ENCODE data around the gene MARF1.

The MARF1 gene

DNA sequence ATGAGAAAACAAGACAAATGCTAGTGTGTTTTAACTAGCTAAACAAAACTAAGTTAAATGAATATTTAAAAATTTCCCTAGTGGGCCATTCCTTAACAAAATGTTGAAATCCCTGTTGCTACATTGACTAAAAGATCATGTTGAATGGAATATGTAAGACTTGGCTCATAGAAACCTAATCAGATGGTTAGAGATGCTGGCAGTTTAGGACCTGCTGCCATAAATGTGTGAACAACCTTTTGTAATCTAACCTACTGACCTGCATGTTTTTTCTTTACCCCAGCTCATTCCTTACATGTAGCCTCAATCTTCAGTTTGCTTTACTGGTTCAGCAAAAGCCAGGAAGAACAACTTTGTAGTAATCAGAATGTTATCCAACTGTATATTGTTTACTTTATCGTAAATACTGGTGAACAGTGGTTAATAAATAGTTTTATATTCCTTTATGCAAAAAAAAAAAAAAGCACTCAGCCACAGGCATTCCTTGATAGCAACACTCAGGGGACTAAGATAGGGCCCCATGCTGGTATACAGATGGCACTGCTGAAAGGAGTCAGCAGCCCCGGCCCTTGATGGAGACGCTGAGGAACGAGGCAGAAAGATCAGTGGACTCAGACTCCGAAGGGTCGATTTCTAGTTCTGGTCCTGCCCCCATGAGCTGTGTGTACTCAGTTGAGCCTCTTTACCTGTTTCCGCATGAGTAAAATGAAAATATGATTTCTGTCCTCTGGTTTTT, 78.2 kb downstream of the MARF1 start:
- Histone ChIP-seq H3K27me3 (no peaks in the 10 kb centered on the region), H3K9me3 (no peaks in the 10 kb centered on the region), H3K4me3 (no peak overlapping the region), H3K27ac (no peak overlapping the region), H3K36me3 (peaks cover 4 to 15% (median 6%) of the 10 kb centered on the region in 3 donors), H3K4me1 (no peaks in the 10 kb centered on the region)
- no peak for DNase-seq
- TF ChIP-seq, protein P1, sequence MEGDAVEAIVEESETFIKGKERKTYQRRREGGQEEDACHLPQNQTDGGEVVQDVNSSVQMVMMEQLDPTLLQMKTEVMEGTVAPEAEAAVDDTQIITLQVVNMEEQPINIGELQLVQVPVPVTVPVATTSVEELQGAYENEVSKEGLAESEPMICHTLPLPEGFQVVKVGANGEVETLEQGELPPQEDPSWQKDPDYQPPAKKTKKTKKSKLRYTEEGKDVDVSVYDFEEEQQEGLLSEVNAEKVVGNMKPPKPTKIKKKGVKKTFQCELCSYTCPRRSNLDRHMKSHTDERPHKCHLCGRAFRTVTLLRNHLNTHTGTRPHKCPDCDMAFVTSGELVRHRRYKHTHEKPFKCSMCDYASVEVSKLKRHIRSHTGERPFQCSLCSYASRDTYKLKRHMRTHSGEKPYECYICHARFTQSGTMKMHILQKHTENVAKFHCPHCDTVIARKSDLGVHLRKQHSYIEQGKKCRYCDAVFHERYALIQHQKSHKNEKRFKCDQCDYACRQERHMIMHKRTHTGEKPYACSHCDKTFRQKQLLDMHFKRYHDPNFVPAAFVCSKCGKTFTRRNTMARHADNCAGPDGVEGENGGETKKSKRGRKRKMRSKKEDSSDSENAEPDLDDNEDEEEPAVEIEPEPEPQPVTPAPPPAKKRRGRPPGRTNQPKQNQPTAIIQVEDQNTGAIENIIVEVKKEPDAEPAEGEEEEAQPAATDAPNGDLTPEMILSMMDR (IDR thresholded peaks at IDR 0.05), result no peak
- intact Hi-C loops (cut with DNase I; ENCODE audit: low total_unique reads), result no loop called here

DNA sequence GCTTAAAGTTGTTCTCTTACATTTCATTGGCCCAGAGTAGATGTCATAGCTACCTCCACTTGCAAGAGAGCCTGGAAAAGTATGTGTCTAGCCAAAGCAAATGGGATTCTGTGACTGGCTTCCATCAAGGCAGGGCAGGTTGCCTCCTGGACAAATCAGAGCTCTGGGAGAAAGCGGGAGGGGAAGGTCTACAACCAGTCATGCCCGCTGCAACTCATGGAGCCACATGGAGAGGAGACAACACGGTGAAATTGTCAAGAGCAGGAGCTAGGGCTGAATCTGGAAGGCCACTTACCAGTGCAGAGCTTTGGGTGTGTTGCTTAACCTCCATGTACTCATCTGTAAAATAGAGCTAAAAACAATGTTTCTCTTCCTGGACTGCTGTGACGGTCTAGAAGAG, 83.8 kb downstream of the MARF1 start:
- intact Hi-C loops (cut with DNase I; ENCODE audit: low total_unique reads), result no loop called here
- Histone ChIP-seq H3K36me3 (no peaks in the 10 kb centered on the region), H3K4me1 (no peaks in the 10 kb centered on the region), H3K27me3 (no peaks in the 10 kb centered on the region), H3K4me3 (no peak overlapping the region), H3K27ac (no peak overlapping the region), H3K9me3 (no peaks in the 10 kb centered on the region)
- TF ChIP-seq, protein P1 (IDR thresholded peaks at IDR 0.05), result no peak
- DNase-seq, result no peak

- Histone ChIP-seq H3K9me3 (no peaks in the 10 kb centered on the region), H3K36me3 (no peaks in the 10 kb centered on the region), H3K4me3 (no peak overlapping the region), H3K4me1 (no peaks in the 10 kb centered on the region), H3K27ac (no peak overlapping the region), H3K27me3 (no peaks in the 10 kb centered on the region)
- intact Hi-C loops (cut with DNase I; ENCODE audit: low total_unique reads), result no loop called here
- no peak for DNase-seq
- TF ChIP-seq, protein P1 (IDR thresholded peaks at IDR 0.05), result no peak
These were observed 85.7 kb downstream of the MARF1 start for GRCh38 chr16:15557258-15557657.

GRCh38 chr16:15556130-15556529, 86.8 kb downstream of the MARF1 start:
- H3K27me3 ChIP-seq, result no peaks in the 10 kb centered on the region
- H3K9me3 ChIP-seq, result no peaks in the 10 kb centered on the region
- H3K27ac ChIP-seq, result no peak overlapping the region
- no peak overlapping the region for H3K4me3 ChIP-seq
- H3K4me1 ChIP-seq, result peaks cover 0 to 2% (median under 1%) of the 10 kb centered on the region in 4 donors
- intact Hi-C loops (cut with DNase I; ENCODE audit: low total_unique reads), result no loop called here
- DNase-seq, result no peak
- no peaks in the 10 kb centered on the region for H3K36me3 ChIP-seq
- TF ChIP-seq, protein P1 (IDR thresholded peaks at IDR 0.05), result no peak

GRCh38 chr16:15553313-15554088, 89.5 kb downstream of the MARF1 start:
- H3K4me3 ChIP-seq, result no peak overlapping the region
- no peaks in the 10 kb centered on the region for H3K9me3 ChIP-seq
- no peaks in the 10 kb centered on the region for H3K36me3 ChIP-seq
- peaks cover 0 to 10% (median 4%) of the 10 kb centered on the region in 4 donors for H3K4me1 ChIP-seq
- no peaks in the 10 kb centered on the region for H3K27me3 ChIP-seq
- intact Hi-C loops (cut with DNase I; ENCODE audit: low total_unique reads), result no loop called here
- no peak for DNase-seq
- TF ChIP-seq, protein P1 (IDR thresholded peaks at IDR 0.05), result no peak
- H3K27ac ChIP-seq, result no peak overlapping the region

Measured in tibial artery (tissue), 4 donors.